Fibroblast of lung (primary cell): ENCODE measurements around the gene PDXDC1. TPM values are rescaled to one million over a fixed set of nuclear protein-coding genes. Genes with fewer than 3 reads are reported as not detected.

Experiments used
- DNase-seq, 2 donors: peaks; one replicate each; pipeline versions ENCODE4 v3.0.0 to v3.0.0-alpha.2; 2010; ENCODE audit warnings: low read depth in 2 of 2
- H2AFZ ChIP-seq: 2 replicates; pipeline ENCODE4 v1.5.1; 2012; ENCODE audit warnings: low read length, control low read depth, inconsistent platforms
- H3K27ac ChIP-seq: 2 replicates; pipeline ENCODE4 v1.5.1; 2011; ENCODE audit warnings: low read length, control low read depth; ENCODE audit not compliant: insufficient read depth
- H3K27me3 ChIP-seq: 2 replicates; pipeline ENCODE4 v1.5.1; 2011; ENCODE audit warnings: mild to moderate bottlenecking, low read length; ENCODE audit not compliant: control insufficient read depth, insufficient read depth
- H3K36me3 ChIP-seq: 2 replicates; pipeline ENCODE4 v1.5.1; 2011; ENCODE audit warnings: low read length; ENCODE audit not compliant: control insufficient read depth, insufficient read depth
- H3K4me1 ChIP-seq: 2 replicates; pipeline ENCODE4 v1.5.1; 2011; ENCODE audit warnings: low read length; ENCODE audit not compliant: control insufficient read depth, insufficient read depth; ENCODE audit errors: extremely low read depth
- H3K4me2 ChIP-seq: 2 replicates; pipeline ENCODE4 v1.5.1; 2011; ENCODE audit warnings: low read length, control low read depth; ENCODE audit not compliant: insufficient read depth; ENCODE audit errors: extremely low read depth
- H3K4me3 ChIP-seq, 4 experiments: fragments of 200-600 bp in 1 of 4; sonication (generic) in 1 of 4; replicated peaks in 1 of 4; 2 replicates each; pipeline ENCODE4 v1.5.1; 2011 to 2016; ENCODE audit warnings: low read length in 4 of 4, low read depth in 3 of 4, mild to moderate bottlenecking in 3 of 4, control low read depth in 2 of 4, inconsistent platforms in 1 of 4, mixed read lengths in 1 of 4; ENCODE audit not compliant: insufficient read depth in 1 of 4; ENCODE audit errors: control extremely low read depth in 1 of 4
- H3K79me2 ChIP-seq: 2 replicates; pipeline ENCODE4 v1.5.1; 2012; ENCODE audit warnings: mild to moderate bottlenecking, low read length, inconsistent platforms; ENCODE audit not compliant: control insufficient read depth, insufficient read depth
- H3K9ac ChIP-seq: 2 replicates; pipeline ENCODE4 v1.5.1; 2011; ENCODE audit warnings: mild to moderate bottlenecking, low read length, control low read depth; ENCODE audit not compliant: insufficient read depth
- H3K9me3 ChIP-seq: 2 replicates; pipeline ENCODE4 v1.5.1; 2012; ENCODE audit warnings: low read depth, low read length; ENCODE audit not compliant: control insufficient read depth, insufficient read depth
- H4K20me1 ChIP-seq: 2 replicates; pipeline ENCODE4 v1.5.1; 2011; ENCODE audit warnings: low read length; ENCODE audit not compliant: control insufficient read depth, insufficient read depth; ENCODE audit errors: extremely low read depth
- EZH2 ChIP-seq: IDR thresholded peaks from 2 replicates; pipeline ENCODE4 v1.5.1; 2012; ENCODE audit warnings: low read length, control low read depth, mild to moderate bottlenecking; ENCODE audit errors: missing control alignments
- polyA plus RNA-seq, 2 donors: library from polyadenylated mRNA; depleted of rRNA in 1 of 2; stranded (reverse) in 1 of 2; unstranded in 1 of 2; fragments of >200 nt; gene quantifications; 2 replicates each; pipeline ENCODE4 v1.2.1, GENCODE V29; 2011 to 2012; ENCODE audit warnings: missing spikeins in 1 of 2
- total RNA-seq: library from RNA; depleted of rRNA; stranded (reverse); fragments of >200 nt; gene quantifications from 2 replicates; pipeline ENCODE4 v1.2.1, GENCODE V29; 2014
- TF ChIP-seq, protein P1 (sequence below), 2 donors: IDR thresholded peaks in 1 of 2; conservative IDR thresholded peaks in 1 of 2; 1 replicate in 1 of 2; 2 replicates in 1 of 2; pipeline ENCODE4 v1.5.1; 2011 to 2012; ENCODE audit warnings: low read length in 2 of 2, control low read depth in 1 of 2, inconsistent platforms in 1 of 2, low read depth in 1 of 2, mild to moderate bottlenecking in 1 of 2

PDXDC1 gene
- total and polyA plus RNA-seq, 2 donors (not counting 1 experiment from before 2014, with no cell fraction given), result 68.4 to 92.9 TPM

DNA sequence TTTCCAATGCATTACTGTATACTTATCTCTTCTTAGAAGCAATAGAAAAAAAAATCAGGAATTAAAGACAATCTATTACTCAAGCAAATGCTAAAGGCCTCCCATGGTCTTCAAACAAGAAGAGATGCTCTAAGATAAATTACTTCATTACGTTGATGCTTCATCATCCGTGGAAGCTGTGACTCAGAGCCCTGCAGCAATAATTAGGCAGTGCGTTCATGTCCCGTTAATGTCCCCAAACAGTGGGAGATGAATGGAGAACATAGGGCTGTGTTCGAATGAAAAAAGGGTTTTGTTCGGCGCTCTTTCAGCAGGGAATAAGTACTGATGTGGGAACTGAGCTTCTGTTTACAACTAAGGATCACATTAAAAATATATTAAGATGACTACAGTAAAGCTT is 15.9 kb upstream of the PDXDC1 start:
- Histone ChIP-seq H3K27ac (no peak overlapping the region), H3K4me1 (no peaks in the 10 kb centered on the region), H3K9me3 (no peaks in the 10 kb centered on the region), H3K9ac (no peak overlapping the region), H3K36me3 (no peaks in the 10 kb centered on the region), H2AFZ (no peak overlapping the region), H3K79me2 (no peaks in the 10 kb centered on the region), H3K4me3 (no peak overlapping the region), H4K20me1 (no peaks in the 10 kb centered on the region), H3K27me3 (peaks cover 8% of the 10 kb centered on the region), H3K4me2 (no peak overlapping the region)
- TF ChIP-seq, protein P1, sequence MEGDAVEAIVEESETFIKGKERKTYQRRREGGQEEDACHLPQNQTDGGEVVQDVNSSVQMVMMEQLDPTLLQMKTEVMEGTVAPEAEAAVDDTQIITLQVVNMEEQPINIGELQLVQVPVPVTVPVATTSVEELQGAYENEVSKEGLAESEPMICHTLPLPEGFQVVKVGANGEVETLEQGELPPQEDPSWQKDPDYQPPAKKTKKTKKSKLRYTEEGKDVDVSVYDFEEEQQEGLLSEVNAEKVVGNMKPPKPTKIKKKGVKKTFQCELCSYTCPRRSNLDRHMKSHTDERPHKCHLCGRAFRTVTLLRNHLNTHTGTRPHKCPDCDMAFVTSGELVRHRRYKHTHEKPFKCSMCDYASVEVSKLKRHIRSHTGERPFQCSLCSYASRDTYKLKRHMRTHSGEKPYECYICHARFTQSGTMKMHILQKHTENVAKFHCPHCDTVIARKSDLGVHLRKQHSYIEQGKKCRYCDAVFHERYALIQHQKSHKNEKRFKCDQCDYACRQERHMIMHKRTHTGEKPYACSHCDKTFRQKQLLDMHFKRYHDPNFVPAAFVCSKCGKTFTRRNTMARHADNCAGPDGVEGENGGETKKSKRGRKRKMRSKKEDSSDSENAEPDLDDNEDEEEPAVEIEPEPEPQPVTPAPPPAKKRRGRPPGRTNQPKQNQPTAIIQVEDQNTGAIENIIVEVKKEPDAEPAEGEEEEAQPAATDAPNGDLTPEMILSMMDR (conservative IDR thresholded peaks at IDR 0.05 in 1 of 2, IDR thresholded peaks at IDR 0.05 in 1 of 2; ENCODE audit: low read depth in 1 of 2, low read length in 2 of 2), result no peak
- no peak for TF ChIP-seq EZH2
- DNase-seq, result peak in 1 of 2 donors; percentile 12

DNA sequence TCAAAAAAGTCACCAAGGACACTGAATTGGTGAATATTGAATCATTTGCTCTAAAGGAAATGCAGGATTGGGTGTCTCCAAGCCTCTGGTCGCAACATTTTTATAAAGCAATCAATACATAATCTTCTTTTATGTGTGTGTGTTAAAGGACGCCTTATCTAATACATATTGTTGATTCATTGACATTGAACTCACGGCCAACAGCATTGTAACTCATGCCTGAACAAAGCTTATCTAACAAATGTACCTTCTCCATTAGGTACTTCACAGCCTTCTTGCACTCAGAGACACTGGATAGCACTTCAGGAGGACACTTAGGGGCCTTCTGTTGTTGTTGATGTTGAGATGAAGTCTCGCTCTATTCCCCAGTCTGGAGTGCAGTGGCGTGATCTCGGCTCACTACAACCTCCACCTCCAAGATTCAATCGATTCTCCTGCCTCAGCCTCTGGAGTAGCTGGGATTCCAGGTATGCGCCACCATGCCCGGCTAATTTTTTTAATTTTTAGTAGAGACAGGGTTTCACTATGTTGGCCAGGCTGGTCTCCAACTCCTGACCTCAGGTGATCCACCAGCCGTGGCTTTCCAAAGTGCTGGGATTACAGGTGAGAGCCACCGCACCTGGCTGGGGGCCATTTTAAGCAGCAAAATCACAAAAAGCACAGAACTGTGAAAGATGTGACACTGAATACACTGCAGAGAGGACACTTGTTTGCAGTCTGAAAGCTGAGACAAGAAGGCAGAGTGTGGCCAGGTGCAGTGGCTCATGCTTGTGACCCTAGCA is 13.2 kb upstream of the PDXDC1 start:
- Histone ChIP-seq H3K4me3 (no peak overlapping the region), H3K4me2 (no peak overlapping the region), H3K4me1 (no peaks in the 10 kb centered on the region), H3K27ac (no peak overlapping the region), H3K79me2 (no peaks in the 10 kb centered on the region), H3K9me3 (no peaks in the 10 kb centered on the region), H4K20me1 (no peaks in the 10 kb centered on the region), H2AFZ (no peak overlapping the region), H3K9ac (no peak overlapping the region), H3K36me3 (no peaks in the 10 kb centered on the region), H3K27me3 (peaks cover 6% of the 10 kb centered on the region)
- DNase-seq, result no peak
- TF ChIP-seq EZH2, result no peak
- TF ChIP-seq, protein P1 (conservative IDR thresholded peaks at IDR 0.05 in 1 of 2, IDR thresholded peaks at IDR 0.05 in 1 of 2; ENCODE audit: low read depth in 1 of 2, low read length in 2 of 2), result no peak

DNA sequence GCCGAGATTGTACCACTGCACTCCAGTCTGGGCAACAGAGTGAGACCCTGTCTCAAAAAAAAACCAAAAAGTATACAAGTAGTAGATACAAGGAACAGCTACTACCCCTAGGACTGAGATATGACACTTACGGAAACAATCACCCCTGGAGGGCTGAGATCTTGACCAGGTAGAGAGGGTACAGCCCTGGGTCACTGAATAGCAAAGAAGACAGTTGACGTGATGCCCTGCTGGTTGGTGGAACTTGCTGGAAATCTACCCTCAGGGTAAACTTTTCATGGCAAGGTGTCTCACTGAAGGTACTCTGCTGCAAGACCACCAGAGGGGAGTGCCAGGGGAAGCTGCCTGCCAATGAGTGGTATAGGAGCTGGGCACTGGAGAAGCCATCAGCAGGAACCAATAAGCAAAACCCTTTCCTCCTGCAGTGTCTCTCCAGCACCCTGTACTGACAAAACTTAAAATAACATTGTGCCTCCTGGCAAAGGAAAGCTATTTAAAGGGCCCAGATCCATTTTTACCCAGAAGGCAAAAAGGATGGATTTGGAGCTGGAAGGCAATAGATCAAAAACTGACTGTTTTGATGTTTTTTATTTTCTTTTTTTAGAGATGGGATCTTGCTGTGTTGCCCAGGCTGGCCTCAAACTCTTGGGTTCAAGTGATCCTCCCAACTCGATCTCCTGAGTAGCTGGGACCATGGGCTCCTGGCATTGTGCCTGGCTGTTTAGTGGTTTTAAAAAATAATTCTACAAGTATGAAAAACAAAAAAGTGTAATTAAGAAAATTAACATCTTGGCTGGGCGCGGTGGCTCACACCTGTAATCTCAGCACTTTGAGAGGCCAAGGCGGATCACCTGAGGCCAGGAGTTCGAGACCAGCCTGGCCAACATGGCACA is 11.3 kb upstream of the PDXDC1 start:
- TF ChIP-seq, protein P1 (conservative IDR thresholded peaks at IDR 0.05 in 1 of 2, IDR thresholded peaks at IDR 0.05 in 1 of 2; ENCODE audit: low read depth in 1 of 2, low read length in 2 of 2), result no peak
- TF ChIP-seq EZH2, result no peak

More for the DNA sequence above, 11.3 kb upstream of the PDXDC1 start:
- no peak overlapping the region for H2AFZ ChIP-seq
- H4K20me1 ChIP-seq, result no peaks in the 10 kb centered on the region
- no peaks in the 10 kb centered on the region for H3K79me2 ChIP-seq
- no peak for DNase-seq
- H3K36me3 ChIP-seq, result no peaks in the 10 kb centered on the region
- no peaks in the 10 kb centered on the region for H3K4me1 ChIP-seq
- no peak overlapping the region for H3K4me3 ChIP-seq
- no peaks in the 10 kb centered on the region for H3K9me3 ChIP-seq
- H3K27ac ChIP-seq, result no peak overlapping the region
- no peak overlapping the region for H3K9ac ChIP-seq
- peaks cover 4% of the 10 kb centered on the region for H3K27me3 ChIP-seq
- no peak overlapping the region for H3K4me2 ChIP-seq
